BJ (cell line): ENCODE results near the gene STK33. TPM values are rescaled to one million over a fixed set of nuclear protein-coding genes. Genes with fewer than 3 reads are reported as not detected.

ENCODE experiments used
- CTCF ChIA-PET: fragments of 350-600 bp; formaldehyde crosslinking; extraction: SDS; loops from one replicate; lab custom pipeline; 2021; ENCODE audit warnings: antibody characterized with exemption, inconsistent platforms; lab: Yijun Ruan, JAX
- POLR2A ChIA-PET: fragments of 300-600 bp; sonication (Branson Sonifier 250); formaldehyde crosslinking; extraction: SDS; loops from one replicate; lab custom pipeline; 2021; ENCODE audit warnings: antibody characterized with exemption; lab: Charles Lee
- DNase-seq: peaks from one replicate; pipeline ENCODE4 v3.0.0-alpha.2; 2011; ENCODE audit warnings: low read depth
- H3K27me3 ChIP-seq: 2 replicates; pipeline ENCODE4 v1.6.0; 2011; ENCODE audit warnings: low read length; ENCODE audit not compliant: control insufficient read depth, insufficient read depth
- H3K36me3 ChIP-seq: 2 replicates; pipeline ENCODE4 v1.5.1; 2011; ENCODE audit warnings: low read length; ENCODE audit not compliant: control insufficient read depth, insufficient read depth
- H3K4me3 ChIP-seq: 2 replicates; pipeline ENCODE4 v1.5.1; 2011; ENCODE audit warnings: low read depth, mild to moderate bottlenecking, control low read depth, low read length
- CTCF ChIP-seq: IDR thresholded peaks from 2 replicates; pipeline ENCODE4 v1.5.1; 2011; ENCODE audit warnings: low read depth, mild to moderate bottlenecking, control low read depth, inconsistent platforms, low read length, moderate library complexity; ENCODE audit not compliant: insufficient read depth
- polyA plus RNA-seq: library from polyadenylated mRNA; depleted of rRNA; stranded (reverse); fragments of >200 nt; gene quantifications from 2 replicates; pipeline ENCODE4 v1.2.3, GENCODE V29; 2011

STK33 gene
- polyA plus RNA-seq, 1 experiment: 3.0 TPM

GRCh38 chr11:8381871-8382396, 212.1 kb downstream of the STK33 start:
- TF ChIP-seq CTCF: no peak
- ChIA-PET CTCF (no interaction called here), POLR2A (no interaction called here)
- Histone ChIP-seq H3K27me3 (no peaks in the 10 kb centered on the region), H3K36me3 (no peaks in the 10 kb centered on the region), H3K4me3 (no peak overlapping the region)
- DNase-seq: no peak

GRCh38 chr11:8381343-8381742, 212.7 kb downstream of the STK33 start:
- no peak overlapping the region for H3K4me3 ChIP-seq
- no peak for TF ChIP-seq CTCF
- ChIA-PET POLR2A (no interaction called here), CTCF (no interaction called here)
- DNase-seq: no peak
- H3K36me3 ChIP-seq: no peaks in the 10 kb centered on the region
- no peaks in the 10 kb centered on the region for H3K27me3 ChIP-seq

- DNase-seq: no peak
- CTCF ChIA-PET: interaction anchor here (0.5 kb wide), 1 partner anchor 45 kb away, joined by 3 read pairs; no protein-coding TSS in a partner anchor
- POLR2A ChIA-PET: no interaction called here
Measured at GRCh38 chr11:8375932-8376331, 218.1 kb downstream of the STK33 start.

GRCh38 chr11:8375460-8375859, 218.6 kb downstream of the STK33 start:
- Histone ChIP-seq H3K27me3 (no peaks in the 10 kb centered on the region), H3K4me3 (no peak overlapping the region), H3K36me3 (no peaks in the 10 kb centered on the region)
- CTCF ChIA-PET: no interaction called here
- POLR2A ChIA-PET: no interaction called here
- no peak for TF ChIP-seq CTCF
- DNase-seq: no peak

More at GRCh38 chr11:8375932-8376331, 218.1 kb downstream of the STK33 start:
- Histone ChIP-seq H3K27me3 (no peaks in the 10 kb centered on the region), H3K4me3 (no peak overlapping the region), H3K36me3 (no peaks in the 10 kb centered on the region)
- no peak for TF ChIP-seq CTCF

- ChIA-PET CTCF (interaction anchor here (1.3 kb wide), 1 partner anchor 13 kb away, joined by 4 read pairs; no protein-coding TSS in a partner anchor), POLR2A (no interaction called here)
- no peak for DNase-seq
- Histone ChIP-seq H3K36me3 (no peaks in the 10 kb centered on the region), H3K27me3 (peaks cover under 1% of the 10 kb centered on the region; the same call in 1 of the 2 replicates), H3K4me3 (no peak overlapping the region)
- TF ChIP-seq CTCF: no peak
Measured at GRCh38 chr11:8374716-8375115, 219.3 kb downstream of the STK33 start.
